CD4-positive, alpha-beta T cell treated with Interleukin-15 for 1 hour (primary cell): ENCODE data around the gene RABAC1.
"Not testable (repeated sequence)": the region's sequence is repeated elsewhere in the genome, so short reads cannot be mapped to it uniquely, and the experiment has no call there.

Experiments used
- DNase-seq: peaks from one replicate; pipeline ENCODE4 v3.0.0-alpha.2; 2020

RABAC1 gene

DNA sequence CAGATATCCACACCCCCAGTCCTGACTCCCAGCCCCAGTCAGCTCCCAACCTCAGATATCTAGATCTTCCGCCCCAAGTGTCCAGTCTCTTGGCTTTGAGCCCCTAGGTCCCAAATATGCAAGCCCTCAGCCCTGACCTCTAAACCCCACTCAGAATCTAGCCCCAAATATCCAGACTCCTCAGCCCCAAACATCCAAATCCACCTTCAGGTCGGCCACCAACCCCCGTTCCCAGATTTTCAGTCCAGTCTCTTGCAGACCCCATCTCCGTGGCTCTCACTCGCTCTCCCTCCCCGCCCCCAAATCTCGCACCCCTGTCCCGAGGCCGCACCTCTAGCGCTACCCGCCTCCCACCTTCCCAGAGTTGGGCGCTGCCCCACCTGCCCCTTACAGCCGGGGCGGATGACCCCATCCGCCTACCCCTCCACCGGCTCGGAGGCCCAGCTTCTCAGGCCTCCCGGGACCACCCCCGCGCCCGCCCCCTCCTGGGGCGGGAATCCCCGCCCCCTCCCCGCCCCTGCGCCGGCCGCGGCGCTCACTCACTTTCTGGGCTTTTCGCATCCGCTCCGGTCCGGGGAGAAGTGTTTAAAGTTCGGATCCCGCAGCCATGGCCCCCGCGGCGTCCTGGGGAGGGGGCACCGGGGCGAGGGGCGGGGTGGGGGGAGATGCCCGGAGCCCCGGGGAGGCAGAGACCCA lies 31.5 kb downstream of the RABAC1 start:
- no peak for DNase-seq

DNA sequence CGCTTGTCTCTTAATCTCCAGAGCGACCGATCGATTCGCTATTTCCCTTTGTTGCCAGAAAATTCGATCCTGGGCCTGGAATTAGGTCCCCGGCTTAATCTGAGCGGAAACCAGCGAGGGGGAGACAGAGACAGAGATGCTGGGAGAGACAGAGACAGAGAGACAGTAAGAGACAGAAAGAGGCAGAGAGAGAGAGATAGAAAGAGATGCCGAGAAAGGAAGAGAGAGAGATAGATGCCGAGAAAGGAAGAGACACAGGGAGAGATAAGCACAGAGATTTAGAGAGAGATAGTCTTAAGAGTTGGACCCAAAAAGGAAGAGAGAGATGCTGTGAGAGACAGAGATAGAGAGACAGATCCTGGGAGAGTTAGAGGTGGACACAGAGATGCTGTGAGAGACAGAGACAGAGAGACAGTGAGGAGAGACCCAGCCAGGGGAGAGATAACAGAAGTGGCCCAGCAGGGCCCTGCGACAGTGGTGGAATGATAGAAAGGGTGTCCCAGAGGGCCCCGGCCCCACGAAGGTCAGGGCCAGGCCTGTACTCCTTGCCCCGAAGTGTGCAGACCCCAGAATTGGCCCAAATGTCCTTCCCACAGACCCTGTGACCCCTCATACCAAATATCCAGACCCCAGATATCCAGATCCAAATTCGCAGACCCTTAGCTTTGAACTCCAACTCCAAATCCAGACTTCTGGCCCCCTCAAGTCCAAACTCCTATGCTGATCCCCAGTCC lies 32.2 kb downstream of the RABAC1 start:
- DNase-seq, result no peak

- no peak for DNase-seq
Measured at GRCh38 chr19:41926028-41926762, 32.9 kb downstream of the RABAC1 start.

DNA sequence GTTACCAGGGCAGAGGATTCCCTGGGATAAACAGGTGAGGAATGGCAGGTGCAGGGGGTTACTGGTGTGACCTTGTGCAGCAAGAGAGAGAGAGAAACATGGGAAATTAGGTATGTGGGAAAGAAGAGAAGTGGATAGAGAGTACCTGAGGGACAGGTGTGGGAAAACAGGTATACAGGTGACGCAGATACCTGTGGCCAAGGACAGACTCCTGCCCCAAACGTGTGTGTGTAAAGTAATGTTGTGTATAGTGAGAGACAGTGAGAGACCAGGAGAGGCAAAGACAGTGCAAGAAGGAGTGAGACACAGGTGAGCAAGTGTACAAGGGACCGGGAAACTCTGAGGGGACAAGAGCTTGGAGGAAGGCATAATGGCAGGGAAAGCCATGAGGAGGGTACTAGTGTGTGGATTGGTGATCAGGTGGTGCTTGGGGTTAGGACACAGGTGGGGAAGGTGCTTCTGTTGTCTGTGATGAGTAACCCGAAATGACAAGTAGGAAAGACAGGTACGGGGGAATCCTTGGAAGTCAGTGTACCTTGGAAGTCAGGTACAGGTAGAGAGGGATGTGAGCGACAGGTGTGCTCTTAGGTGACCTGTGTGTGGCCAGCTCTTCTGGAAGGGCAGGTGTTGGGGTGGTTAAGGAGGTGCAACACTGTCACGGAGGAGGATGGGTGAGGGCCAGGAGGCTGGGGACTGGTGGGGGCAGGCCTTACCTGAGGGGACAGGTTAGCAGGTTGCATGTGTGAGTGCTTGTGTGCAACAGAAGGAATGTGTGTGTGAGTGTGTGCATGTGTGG lies 33.7 kb downstream of the RABAC1 start:
- no peak for DNase-seq

DNA sequence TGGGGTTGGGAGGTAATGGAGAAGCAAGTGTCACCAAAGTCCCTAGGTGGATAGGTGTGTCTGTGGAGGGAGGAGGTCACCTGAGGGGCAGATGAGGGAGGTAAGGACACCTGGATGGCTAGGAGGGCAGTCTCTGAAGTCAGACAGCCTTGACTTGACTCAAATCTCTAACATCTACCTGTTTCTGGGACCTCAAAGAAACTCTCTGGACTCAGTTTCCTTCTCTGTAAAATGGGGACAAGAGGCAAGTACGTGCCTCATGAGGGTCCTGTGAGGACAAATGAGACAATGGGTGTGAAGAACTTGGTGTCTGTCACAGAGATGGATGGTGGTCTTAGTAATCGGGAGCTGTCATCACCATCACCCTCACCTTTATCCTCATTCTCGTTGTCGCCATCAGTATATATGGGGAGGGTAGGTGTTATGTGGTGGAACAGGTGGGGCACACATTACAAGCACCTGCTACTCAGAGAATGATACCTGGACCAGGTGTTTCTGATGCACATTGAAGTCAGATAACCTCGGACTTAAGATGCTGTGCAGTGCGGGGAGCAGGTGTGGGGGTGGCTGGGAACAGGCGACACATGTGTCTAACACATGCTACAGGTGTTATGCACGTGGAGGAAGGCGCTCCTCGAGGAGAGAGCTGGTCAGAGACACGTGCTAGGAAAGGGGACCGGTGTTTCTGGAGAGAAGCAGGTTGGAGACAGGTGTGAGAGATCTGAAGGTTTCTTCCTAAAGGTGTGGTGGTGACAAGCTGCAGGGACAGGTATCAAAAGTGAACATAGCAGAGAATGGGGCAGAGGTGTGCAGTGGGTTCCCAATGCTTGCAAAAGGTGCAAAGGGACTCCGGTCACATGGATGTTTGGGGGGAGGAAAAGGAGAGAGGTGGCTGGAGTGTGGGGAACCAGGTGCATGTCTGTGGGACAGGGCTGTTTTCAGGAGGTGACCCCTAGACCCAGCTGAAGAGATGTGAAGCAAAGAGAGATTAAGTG lies 34.7 kb downstream of the RABAC1 start:
- no peak for DNase-seq

GRCh38 chr19:41923045-41923788 lies 35.9 kb downstream of the RABAC1 start:
- DNase-seq, result no peak

GRCh38 chr19:41922585-41922984 lies 36.5 kb downstream of the RABAC1 start:
- DNase-seq, result no peak

GRCh38 chr19:41921577-41922576 lies 37.2 kb downstream of the RABAC1 start:
- DNase-seq, result no peak

GRCh38 chr19:41920882-41921576 lies 38.1 kb downstream of the RABAC1 start:
- DNase-seq, result no peak

DNA sequence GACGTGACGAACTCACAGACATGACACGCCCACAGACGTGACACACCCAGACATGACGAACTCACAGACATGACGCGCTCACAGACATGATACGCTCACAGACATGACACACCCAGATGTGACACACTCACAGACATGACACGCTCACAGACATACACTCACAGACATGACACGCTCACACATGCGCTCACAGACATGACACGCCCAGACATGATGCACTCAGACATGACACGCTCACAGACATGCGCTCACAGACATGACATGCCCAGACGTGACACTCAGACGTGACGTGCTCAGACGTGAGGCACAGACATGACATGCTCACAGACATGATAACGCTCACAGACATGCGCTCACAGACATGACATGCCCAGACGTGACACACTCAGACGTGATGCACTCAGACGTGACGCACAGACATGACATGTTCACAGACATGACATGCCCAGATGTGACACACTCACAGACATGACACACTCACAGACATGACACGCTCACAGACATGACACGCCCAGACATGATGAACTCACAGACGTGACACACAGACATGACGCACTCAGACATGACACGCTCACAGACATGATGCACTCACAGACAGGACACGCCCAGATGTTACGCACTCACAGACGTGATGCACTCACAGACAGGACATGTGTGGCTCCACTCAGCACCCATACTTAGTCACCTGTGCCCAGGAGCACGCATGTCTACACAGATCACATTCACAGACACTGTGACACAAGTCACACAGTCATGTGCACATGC lies 39.0 kb downstream of the RABAC1 start:
- DNase-seq, result no peak

GRCh38 chr19:41918653-41919244 lies 40.4 kb downstream of the RABAC1 start:
- DNase-seq, result no peak

GRCh38 chr19:41918095-41918494 lies 41.0 kb downstream of the RABAC1 start:
- DNase-seq, result no peak

DNA sequence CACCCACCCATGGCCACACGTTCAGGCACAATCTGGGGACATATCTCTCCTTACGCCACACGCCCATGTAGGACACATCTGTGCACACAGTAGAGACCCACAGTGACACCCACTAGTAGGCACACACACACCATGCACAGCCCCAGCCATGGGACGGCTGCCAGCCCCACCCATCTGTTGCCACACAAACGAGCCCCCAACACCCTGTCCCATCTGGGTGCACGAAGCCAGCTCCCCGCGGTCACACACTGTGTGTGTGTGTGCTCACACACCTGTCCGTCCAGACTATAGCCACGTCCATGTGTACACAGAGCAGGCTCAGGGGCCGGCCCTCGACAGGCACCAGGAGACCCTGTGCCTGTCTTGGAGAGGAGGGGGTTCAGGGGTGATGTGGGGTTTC lies 41.4 kb downstream of the RABAC1 start:
- no peak for DNase-seq

- DNase-seq, result no peak
Measured at GRCh38 chr19:41915776-41916414, 43.2 kb downstream of the RABAC1 start.

DNA sequence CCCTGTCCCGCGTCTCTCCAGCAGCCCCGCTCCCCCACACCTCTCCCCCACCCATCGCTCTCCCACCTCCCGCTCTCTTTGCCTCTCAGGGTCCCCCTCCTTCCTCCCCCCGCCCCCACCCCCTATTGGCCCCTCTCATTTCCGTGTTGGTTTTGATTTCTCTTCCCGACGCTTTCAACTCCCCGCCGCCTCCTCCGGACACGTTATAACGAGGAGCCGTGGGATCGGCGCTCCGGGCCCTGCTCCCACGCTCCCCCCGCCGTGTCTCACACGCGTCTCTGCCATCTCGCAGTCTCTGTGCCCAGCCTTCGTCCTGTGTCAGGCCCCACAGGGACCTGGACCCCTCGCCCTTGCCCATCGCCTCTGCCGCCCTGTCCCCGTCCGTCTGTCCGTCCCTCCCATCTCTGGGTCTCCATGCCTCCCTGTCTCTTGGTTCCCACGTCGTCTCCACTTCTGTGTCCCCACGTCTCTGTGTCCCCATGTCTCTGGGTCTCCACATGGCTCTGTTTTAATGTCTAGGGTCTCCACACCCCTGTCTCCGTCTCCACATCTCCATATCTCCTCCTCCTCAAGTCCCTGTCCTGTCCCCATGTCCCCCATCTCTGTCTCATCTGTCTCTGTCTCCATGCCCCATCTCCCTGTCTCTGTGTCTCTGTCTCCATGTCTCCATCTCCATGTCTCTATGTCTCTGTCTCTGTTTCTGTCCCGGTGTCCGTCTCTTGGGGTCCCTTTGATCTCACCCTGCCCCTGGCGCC lies 43.9 kb downstream of the RABAC1 start:
- DNase-seq, result no peak

DNA sequence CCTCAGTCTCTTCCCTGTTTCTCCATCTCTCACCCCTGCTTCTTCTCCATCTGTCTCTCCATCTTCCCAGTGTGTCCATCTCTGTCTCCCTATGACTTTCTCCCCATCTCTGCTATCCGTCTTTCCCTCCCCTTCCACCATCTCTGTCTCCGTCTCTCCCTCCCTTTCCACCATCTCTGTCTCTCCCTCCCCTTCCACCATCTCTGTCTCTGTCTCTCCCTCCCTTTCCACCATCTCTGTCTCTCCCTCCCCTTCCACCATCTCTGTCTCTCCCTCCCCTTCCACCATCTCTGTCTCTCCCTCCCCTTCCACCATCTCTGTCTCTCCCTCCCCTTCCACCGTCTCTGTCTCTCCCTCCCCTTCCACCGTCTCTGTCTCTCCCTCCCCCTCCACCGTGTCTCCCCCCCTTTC lies 44.7 kb downstream of the RABAC1 start:
- DNase-seq, result not testable (repeated sequence)
